Stimulated activated CD8-positive, alpha-beta memory T cell treated with anti-CD3 and anti-CD28 coated beads, Interleukin-12 subunit alpha, Interleukin-12 subunit beta, amount 100 ng/mL, for 4 hours (primary cell): Measurements from ENCODE around the gene HABP2.

Source experiments
- DNase-seq: peaks from one replicate; pipeline ENCODE4 v3.0.0-alpha.2; 2020; ENCODE audit warnings: low read depth

Gene HABP2

GRCh38 chr10:113631684-113632367 is 79.0 kb downstream of the HABP2 start:
- DNase-seq: no peak
